GM12878 (cell line): Measurements from ENCODE around the gene PLEKHG2. TPM values are rescaled to one million over a fixed set of nuclear protein-coding genes. Genes with fewer than 3 reads are reported as not detected.
A peak's percentile ranks its signal among the peaks of the same experiment; 100 is the strongest.

Experiments
- CHD4 ChIP-seq: fragments of 200-600 bp; sonication (generic); IDR thresholded peaks from 2 replicates; pipeline ENCODE4 v1.6.1; 2016; ENCODE audit warnings: mild to moderate bottlenecking
- HDGF ChIP-seq: fragments of 450-650 bp; IDR thresholded peaks from 2 replicates; pipeline ENCODE4 v1.6.1; 2016; ENCODE audit warnings: antibody characterized with exemption
- MLLT1 ChIP-seq: fragments of 450-650 bp; IDR thresholded peaks from 2 replicates; pipeline ENCODE4 v1.6.1; 2016; ENCODE audit warnings: mild to moderate bottlenecking
- MTA3 ChIP-seq: IDR thresholded peaks from 2 replicates; pipeline ENCODE4 v1.6.1; 2012; ENCODE audit warnings: low read length, inconsistent platforms, borderline replicate concordance
- NKRF ChIP-seq: fragments of 450-650 bp; conservative IDR thresholded peaks from 2 replicates; pipeline ENCODE4 v1.6.1; 2017; ENCODE audit warnings: mild to moderate bottlenecking, moderate library complexity
- SUZ12 ChIP-seq: fragments of 200-600 bp; sonication (generic); IDR thresholded peaks from one replicate; pipeline ENCODE4 v1.6.1; 2018; ENCODE audit warnings: antibody characterized with exemption, mild to moderate bottlenecking; ENCODE audit not compliant: unreplicated experiment
- ZBTB40 ChIP-seq: fragments of 450-650 bp; IDR thresholded peaks from 2 replicates; pipeline ENCODE4 v1.6.1; 2016; ENCODE audit warnings: mild to moderate bottlenecking, moderate library complexity, borderline replicate concordance
- ZNF384 ChIP-seq: IDR thresholded peaks from 2 replicates; pipeline ENCODE4 v1.6.1; 2012; ENCODE audit warnings: low read depth, mild to moderate bottlenecking, low read length, improper control_type of control experiment, borderline replicate concordance
- polyA plus RNA-seq, 11 experiments: library from polyadenylated mRNA; depleted of rRNA in 4 of 11; unstranded in 6 of 11; stranded (reverse) in 5 of 11; fragments of >200 nt; fragmentation: Nextera tagmentation in 4 of 11; fragmentation: Illumina TruSeq in 1 of 11; extraction: Ambion mirVana in 4 of 11; extraction: Trizol in 1 of 11; gene quantifications; 1 replicate in 1 of 11; 2 replicates in 10 of 11; pipeline versions ENCODE4 v1.2.1 to v1.2.3, GENCODE V29; 2011 to 2016; ENCODE audit warnings: inconsistent platforms in 2 of 11, missing spikeins in 2 of 11, low read depth in 1 of 11
- total RNA-seq, 4 experiments: library from RNA; depleted of rRNA in 3 of 4; stranded (reverse); fragments of >200 nt in 3 of 4; fragmentation: Illumina TruSeq in 1 of 4; extraction: Trizol in 1 of 4; gene quantifications; 2 replicates each; pipeline versions ENCODE4 v1.2.1 to v1.2.3, GENCODE V29; 2013 to 2021
- TF ChIP-seq, protein P1 (sequence below): fragments of 450-650 bp; IDR thresholded peaks from 2 replicates; pipeline ENCODE4 v1.6.1; 2018; ENCODE audit warnings: mild to moderate bottlenecking, low read depth, moderate library complexity; ENCODE audit not compliant: partially characterized antibody
- TF ChIP-seq, protein P2 (sequence below): IDR thresholded peaks from 2 replicates; pipeline ENCODE4 v1.6.1; 2011; ENCODE audit warnings: borderline replicate concordance, low read depth, mild to moderate bottlenecking, moderate library complexity, low read length; ENCODE audit not compliant: insufficient read depth, poor library complexity, severe bottlenecking
- TF ChIP-seq, protein P3 (sequence below): IDR thresholded peaks from 2 replicates; pipeline ENCODE4 v1.6.1; 2012; ENCODE audit warnings: low read depth, low read length, improper control_type of control experiment

Gene PLEKHG2
- total and polyA plus RNA-seq, 10 of the 15 experiments (the other 5 are each of a cell fraction or from before 2014, with no cell fraction given): 3.0 to 62.5 (median 17.2) TPM

GRCh38 chr19:39397360-39398296, 14.8 kb upstream of the PLEKHG2 start (continued):
- TF ChIP-seq, protein P1, sequence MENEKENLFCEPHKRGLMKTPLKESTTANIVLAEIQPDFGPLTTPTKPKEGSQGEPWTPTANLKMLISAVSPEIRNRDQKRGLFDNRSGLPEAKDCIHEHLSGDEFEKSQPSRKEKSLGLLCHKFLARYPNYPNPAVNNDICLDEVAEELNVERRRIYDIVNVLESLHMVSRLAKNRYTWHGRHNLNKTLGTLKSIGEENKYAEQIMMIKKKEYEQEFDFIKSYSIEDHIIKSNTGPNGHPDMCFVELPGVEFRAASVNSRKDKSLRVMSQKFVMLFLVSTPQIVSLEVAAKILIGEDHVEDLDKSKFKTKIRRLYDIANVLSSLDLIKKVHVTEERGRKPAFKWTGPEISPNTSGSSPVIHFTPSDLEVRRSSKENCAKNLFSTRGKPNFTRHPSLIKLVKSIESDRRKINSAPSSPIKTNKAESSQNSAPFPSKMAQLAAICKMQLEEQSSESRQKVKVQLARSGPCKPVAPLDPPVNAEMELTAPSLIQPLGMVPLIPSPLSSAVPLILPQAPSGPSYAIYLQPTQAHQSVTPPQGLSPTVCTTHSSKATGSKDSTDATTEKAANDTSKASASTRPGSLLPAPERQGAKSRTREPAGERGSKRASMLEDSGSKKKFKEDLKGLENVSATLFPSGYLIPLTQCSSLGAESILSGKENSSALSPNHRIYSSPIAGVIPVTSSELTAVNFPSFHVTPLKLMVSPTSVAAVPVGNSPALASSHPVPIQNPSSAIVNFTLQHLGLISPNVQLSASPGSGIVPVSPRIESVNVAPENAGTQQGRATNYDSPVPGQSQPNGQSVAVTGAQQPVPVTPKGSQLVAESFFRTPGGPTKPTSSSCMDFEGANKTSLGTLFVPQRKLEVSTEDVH: no peak
- TF ChIP-seq, protein P2, sequence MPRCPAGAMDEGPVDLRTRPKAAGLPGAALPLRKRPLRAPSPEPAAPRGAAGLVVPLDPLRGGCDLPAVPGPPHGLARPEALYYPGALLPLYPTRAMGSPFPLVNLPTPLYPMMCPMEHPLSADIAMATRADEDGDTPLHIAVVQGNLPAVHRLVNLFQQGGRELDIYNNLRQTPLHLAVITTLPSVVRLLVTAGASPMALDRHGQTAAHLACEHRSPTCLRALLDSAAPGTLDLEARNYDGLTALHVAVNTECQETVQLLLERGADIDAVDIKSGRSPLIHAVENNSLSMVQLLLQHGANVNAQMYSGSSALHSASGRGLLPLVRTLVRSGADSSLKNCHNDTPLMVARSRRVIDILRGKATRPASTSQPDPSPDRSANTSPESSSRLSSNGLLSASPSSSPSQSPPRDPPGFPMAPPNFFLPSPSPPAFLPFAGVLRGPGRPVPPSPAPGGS: no peak
- TF ChIP-seq, protein P3, sequence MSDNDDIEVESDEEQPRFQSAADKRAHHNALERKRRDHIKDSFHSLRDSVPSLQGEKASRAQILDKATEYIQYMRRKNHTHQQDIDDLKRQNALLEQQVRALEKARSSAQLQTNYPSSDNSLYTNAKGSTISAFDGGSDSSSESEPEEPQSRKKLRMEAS: no peak
- TF ChIP-seq ZBTB40: no peak
- TF ChIP-seq ZNF384: no peak
- no peak; the same call in 1 of the 2 replicates for TF ChIP-seq NKRF
- no peak for TF ChIP-seq SUZ12
- no peak for TF ChIP-seq CHD4
- peak; percentile 90 for TF ChIP-seq HDGF
- TF ChIP-seq MLLT1: peak; percentile 89
- no peak for TF ChIP-seq MTA3
